ENCODE results near the gene SRCIN1.

Gene SRCIN1

DNA sequence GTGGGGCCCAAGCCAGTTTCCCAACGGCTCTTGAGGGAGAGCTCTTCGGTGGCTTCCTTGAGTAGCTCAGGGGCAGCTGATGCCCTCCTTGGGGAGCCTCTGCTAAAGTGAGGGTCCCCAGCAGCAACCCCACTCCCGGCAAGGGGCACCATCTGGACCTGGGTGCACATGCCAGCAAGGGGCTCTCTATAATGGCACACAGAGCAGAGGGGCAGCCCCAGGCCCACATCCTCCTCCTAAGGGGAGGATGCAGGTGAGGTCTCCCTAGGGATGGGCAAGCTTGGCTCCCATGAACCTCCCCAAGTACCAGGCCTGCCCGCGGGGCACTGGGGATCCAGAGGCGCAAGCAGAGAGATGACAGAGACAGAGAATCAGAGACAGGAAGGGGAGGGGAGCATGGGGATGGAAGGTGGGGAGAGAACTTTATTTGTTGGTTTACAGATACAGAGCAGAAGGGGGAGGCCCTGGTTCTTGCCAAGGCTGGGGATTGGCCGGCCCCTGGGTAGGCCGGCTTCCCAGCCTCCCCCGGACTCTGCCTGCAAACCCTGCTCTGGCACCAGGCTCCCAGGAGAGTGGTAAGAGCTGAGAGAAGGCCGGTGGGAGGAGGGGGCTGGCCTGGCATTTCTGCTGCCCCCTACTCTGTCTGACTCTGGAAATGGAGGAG lies 61.4 kb downstream of the SRCIN1 start:
- no peaks in the 10 kb centered on the region for H3K36me3 ChIP-seq (ENCODE audit: control insufficient read depth, insufficient read depth, low read length)
- TF ChIP-seq, protein P1, sequence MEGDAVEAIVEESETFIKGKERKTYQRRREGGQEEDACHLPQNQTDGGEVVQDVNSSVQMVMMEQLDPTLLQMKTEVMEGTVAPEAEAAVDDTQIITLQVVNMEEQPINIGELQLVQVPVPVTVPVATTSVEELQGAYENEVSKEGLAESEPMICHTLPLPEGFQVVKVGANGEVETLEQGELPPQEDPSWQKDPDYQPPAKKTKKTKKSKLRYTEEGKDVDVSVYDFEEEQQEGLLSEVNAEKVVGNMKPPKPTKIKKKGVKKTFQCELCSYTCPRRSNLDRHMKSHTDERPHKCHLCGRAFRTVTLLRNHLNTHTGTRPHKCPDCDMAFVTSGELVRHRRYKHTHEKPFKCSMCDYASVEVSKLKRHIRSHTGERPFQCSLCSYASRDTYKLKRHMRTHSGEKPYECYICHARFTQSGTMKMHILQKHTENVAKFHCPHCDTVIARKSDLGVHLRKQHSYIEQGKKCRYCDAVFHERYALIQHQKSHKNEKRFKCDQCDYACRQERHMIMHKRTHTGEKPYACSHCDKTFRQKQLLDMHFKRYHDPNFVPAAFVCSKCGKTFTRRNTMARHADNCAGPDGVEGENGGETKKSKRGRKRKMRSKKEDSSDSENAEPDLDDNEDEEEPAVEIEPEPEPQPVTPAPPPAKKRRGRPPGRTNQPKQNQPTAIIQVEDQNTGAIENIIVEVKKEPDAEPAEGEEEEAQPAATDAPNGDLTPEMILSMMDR (IDR thresholded peaks at IDR 0.05; ENCODE audit: insufficient read depth, low read length, poor library complexity, severe bottlenecking), result no peak
- H3K27me3 ChIP-seq (replicated peaks; ENCODE audit: control insufficient read depth, insufficient read depth, low read length), result no peaks in the 10 kb centered on the region; the same call in 1 of the 2 replicates
- no peak overlapping the region for H3K4me3 ChIP-seq (replicated peaks; ENCODE audit: low read depth, low read length)
- DNase-seq (ENCODE audit: extremely low read depth, insufficient read length), result no peak

DNA sequence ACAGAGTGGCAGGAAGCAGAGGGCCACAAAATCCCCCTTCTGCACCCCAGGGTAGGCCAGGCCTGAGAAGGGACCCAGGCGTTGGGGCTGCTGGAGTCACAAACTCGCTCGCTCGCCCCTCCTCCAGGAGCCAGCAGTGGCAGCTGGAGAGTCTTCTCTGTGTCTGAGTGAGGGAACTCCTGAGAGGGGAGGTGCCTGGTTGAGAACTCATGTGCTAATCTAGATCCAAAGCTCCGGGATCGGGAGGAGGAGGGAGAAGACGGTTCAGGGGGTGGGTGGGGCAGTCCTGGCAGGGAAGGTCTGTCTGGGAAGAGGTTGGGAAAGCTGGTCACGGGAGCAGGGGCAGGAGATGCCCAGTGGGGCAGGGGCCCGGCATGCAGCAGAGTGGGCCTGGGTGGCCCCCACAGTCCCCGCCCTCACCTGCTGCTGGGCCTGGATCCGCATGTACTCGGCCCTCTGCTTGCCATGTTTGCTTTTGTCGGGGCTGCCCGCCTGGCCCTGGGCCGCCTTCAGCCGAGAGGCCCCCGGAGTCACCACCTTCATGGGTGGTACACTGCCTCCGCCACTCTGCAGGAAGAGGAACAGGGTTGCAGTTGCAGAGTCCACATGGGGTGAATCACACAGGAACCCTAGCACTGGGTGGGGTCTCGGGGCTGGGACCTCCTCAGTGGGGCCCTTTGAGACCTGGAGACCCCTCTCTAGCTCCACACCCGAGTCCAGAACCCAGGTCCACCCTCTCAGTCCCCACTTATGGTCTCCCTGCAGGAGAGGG lies 62.2 kb downstream of the SRCIN1 start:
- DNase-seq (ENCODE audit: extremely low read depth, insufficient read length), result no peak
- TF ChIP-seq, protein P1 (IDR thresholded peaks at IDR 0.05; ENCODE audit: insufficient read depth, low read length, poor library complexity, severe bottlenecking), result no peak
- no peak overlapping the region for H3K4me3 ChIP-seq (replicated peaks; ENCODE audit: low read depth, low read length)
- H3K27me3 ChIP-seq (replicated peaks; ENCODE audit: control insufficient read depth, insufficient read depth, low read length), result no peaks in the 10 kb centered on the region
- no peaks in the 10 kb centered on the region for H3K36me3 ChIP-seq (ENCODE audit: control insufficient read depth, insufficient read depth, low read length)

DNA sequence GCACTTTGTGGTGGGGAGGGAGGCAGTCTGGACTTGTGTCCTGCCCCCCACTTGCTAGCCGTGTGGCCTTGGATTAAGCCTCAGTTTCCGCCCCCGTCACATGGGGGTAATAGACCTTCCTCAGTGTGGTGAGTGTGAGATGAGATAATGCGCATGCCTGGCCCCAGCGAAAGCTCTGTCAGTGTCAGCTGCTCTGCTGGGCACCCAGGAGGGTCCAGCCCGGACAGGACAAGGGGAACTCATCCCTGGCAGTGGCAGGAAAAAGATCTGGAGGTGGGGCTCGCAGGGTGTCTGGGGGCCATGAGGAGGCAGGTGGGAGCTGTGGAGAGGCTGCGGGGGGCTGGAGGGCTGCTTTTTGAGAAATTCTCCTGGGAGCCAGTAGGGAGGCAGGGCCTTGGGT lies 63.5 kb downstream of the SRCIN1 start:
- DNase-seq (ENCODE audit: extremely low read depth, insufficient read length), result no peak
- TF ChIP-seq, protein P1 (IDR thresholded peaks at IDR 0.05; ENCODE audit: insufficient read depth, low read length, poor library complexity, severe bottlenecking), result no peak
- Histone ChIP-seq H3K36me3 (ENCODE audit: control insufficient read depth, insufficient read depth, low read length) (no peaks in the 10 kb centered on the region), H3K27me3 (replicated peaks; ENCODE audit: control insufficient read depth, insufficient read depth, low read length) (no peaks in the 10 kb centered on the region), H3K4me3 (replicated peaks; ENCODE audit: low read depth, low read length) (no peak overlapping the region)

DNA sequence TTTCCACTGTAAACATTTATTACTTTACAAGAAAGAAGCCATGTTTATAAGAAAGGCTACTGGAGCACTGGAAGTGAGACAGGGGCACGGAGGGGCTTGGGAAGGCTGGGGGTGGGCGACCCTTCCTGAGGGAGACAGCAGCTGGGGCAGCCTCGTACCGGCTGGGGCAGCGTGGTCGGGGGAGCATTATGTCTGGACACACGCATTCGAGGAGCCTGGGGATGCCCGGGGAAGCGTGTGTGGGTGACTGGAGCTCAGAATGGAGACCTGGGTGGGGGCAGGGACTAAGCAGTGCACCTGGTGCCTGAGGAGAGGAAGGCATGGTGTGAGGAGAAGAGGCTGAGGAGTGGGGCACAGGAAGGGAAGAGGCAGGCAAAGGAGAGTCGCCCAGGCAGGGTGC lies 64.5 kb downstream of the SRCIN1 start:
- DNase-seq (ENCODE audit: extremely low read depth, insufficient read length), result no peak
- TF ChIP-seq, protein P1 (IDR thresholded peaks at IDR 0.05; ENCODE audit: insufficient read depth, low read length, poor library complexity, severe bottlenecking), result no peak
- H3K36me3 ChIP-seq (ENCODE audit: control insufficient read depth, insufficient read depth, low read length), result no peaks in the 10 kb centered on the region
- H3K4me3 ChIP-seq (replicated peaks; ENCODE audit: low read depth, low read length), result no peak overlapping the region
- H3K27me3 ChIP-seq (replicated peaks; ENCODE audit: control insufficient read depth, insufficient read depth, low read length), result no peaks in the 10 kb centered on the region

DNA sequence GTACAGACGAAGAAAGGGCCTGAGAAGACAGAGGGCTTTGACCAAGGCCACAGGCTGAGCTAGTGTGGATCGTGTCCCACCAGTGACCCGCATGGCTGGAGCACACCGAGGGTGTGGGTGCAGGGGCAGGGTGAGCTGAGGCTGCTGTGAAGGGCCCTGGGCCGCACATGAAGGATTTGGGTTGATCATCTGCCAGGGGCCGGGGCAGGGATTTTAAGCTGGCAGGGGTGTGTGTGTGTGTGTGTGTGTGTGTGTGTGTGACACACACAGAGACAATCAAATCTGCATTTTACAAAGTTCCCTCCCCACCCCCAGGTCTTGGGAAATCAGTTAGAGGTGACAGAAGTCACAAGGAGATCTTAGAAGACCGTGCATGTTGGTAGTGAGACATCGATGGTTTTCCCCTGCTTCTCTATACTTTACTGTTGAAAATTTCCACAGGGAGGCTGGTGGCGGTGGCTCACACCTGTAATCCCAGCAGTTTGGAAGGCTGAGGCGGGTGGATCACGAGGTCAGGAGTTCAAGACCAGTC lies 65.2 kb downstream of the SRCIN1 start:
- no peaks in the 10 kb centered on the region for H3K36me3 ChIP-seq (ENCODE audit: control insufficient read depth, insufficient read depth, low read length)
- TF ChIP-seq, protein P1 (IDR thresholded peaks at IDR 0.05; ENCODE audit: insufficient read depth, low read length, poor library complexity, severe bottlenecking), result no peak
- DNase-seq (ENCODE audit: extremely low read depth, insufficient read length), result no peak
- no peaks in the 10 kb centered on the region for H3K27me3 ChIP-seq (replicated peaks; ENCODE audit: control insufficient read depth, insufficient read depth, low read length)
- H3K4me3 ChIP-seq (replicated peaks; ENCODE audit: low read depth, low read length), result no peak overlapping the region

Measured in GM06990 (cell line).